Gastroesophageal sphincter (tissue), 3 donors: ENCODE data around the gene XRCC5.

Experiments
- POLR2A ChIP-seq, 2 donors: fragments of 450-650 bp; IDR thresholded peaks; one replicate each; pipeline ENCODE4 v1.6.1; 2017; ENCODE audit warnings: antibody characterized with exemption in 2 of 2, mild to moderate bottlenecking in 2 of 2, moderate library complexity in 1 of 2
- TF ChIP-seq, protein P1 (sequence below), 4 experiments: fragments of 200-600 bp in 2 of 4; fragments of 450-650 bp in 2 of 4; sonication (generic) in 1 of 4; IDR thresholded peaks; one replicate each; pipeline ENCODE4 v1.5.1; 2017 to 2019; ENCODE audit warnings: antibody characterized with exemption in 4 of 4, mild to moderate bottlenecking in 2 of 4, moderate library complexity in 2 of 4

DNA sequence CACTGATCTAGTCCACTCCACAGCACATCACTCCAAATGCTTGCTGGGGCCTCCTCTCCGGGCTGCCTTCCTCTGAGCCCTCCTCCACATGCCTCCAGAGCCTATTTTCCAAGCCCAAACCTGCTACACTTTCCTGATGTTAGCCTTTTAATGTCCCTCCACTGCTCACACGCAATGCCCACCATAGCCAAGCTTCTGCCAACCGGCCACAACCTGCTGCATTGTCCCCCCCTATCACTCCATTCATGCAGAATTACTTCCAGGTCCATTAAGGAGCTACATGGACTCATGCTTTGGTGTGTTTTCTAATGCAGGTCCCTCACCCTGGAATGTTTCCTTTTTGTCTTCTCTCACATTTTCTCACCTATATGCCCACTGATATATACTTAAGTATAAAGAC lies 133.9 kb downstream of the XRCC5 start:
- no peak for TF ChIP-seq POLR2A (IDR thresholded peaks at IDR 0.05)
- TF ChIP-seq, protein P1, sequence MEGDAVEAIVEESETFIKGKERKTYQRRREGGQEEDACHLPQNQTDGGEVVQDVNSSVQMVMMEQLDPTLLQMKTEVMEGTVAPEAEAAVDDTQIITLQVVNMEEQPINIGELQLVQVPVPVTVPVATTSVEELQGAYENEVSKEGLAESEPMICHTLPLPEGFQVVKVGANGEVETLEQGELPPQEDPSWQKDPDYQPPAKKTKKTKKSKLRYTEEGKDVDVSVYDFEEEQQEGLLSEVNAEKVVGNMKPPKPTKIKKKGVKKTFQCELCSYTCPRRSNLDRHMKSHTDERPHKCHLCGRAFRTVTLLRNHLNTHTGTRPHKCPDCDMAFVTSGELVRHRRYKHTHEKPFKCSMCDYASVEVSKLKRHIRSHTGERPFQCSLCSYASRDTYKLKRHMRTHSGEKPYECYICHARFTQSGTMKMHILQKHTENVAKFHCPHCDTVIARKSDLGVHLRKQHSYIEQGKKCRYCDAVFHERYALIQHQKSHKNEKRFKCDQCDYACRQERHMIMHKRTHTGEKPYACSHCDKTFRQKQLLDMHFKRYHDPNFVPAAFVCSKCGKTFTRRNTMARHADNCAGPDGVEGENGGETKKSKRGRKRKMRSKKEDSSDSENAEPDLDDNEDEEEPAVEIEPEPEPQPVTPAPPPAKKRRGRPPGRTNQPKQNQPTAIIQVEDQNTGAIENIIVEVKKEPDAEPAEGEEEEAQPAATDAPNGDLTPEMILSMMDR (IDR thresholded peaks at IDR 0.05), result no peak
